Right kidney (tissue), 1 donor: ENCODE measurements around the gene CD93.

Experiments
- DNase-seq: peaks from one replicate; pipeline ENCODE4 v3.0.0-alpha.2; 2016

CD93 gene

GRCh38 chr20:23060629-23061028 lies 25.5 kb downstream of the CD93 start:
- DNase-seq, result no peak

- no peak for DNase-seq
Observed at GRCh38 chr20:23059846-23060245, 26.3 kb downstream of the CD93 start.

GRCh38 chr20:23059001-23059400 lies 27.1 kb downstream of the CD93 start:
- no peak for DNase-seq

DNA sequence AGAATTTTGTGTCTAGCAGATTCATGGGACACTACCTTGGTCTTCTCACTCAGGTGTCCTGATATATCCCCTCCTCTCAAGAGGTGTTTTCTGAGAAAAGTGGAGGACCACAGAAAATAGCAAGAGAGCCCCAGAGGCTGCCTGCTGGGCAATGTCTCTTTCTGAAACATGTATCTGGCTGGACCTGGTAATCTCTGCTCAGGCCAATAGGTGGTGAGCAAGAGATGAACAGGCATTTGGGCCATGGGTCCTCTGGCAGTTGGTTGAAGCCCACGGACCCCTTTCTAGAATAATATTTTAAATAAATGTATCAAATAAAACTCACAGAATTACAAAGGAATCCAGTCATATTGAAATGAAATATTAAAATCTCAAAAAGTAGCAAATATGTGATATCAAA lies 27.9 kb downstream of the CD93 start:
- DNase-seq, result no peak

DNA sequence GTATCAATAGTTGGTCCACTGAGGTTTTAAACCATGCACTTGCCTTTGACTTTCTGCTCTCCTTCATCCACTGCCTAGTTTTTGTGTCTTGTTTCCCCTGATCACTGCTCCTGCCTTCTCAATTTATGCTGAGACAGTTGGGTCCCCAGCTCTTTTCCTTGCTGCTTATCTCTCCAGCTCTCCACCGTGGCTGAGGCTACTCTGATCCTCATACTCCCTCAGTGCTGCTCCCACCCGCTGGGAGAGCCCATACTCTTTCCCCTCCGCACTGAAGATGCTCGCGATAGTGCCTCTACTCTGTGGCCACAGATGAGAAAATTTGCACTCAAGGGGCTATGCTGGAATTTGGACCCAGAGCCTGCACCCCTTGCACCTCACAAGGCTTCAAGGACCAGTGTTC lies 33.2 kb downstream of the CD93 start:
- no peak for DNase-seq

GRCh38 chr20:23050847-23051627 lies 35.1 kb downstream of the CD93 start:
- DNase-seq, result peak; percentile 76

GRCh38 chr20:23050076-23050838 lies 35.9 kb downstream of the CD93 start:
- peak; percentile 74 for DNase-seq

GRCh38 chr20:23049201-23050075 lies 36.7 kb downstream of the CD93 start, which contains the start of gene THBD:
Gene THBD, minus strand, starts transcription at chr20:23049672. Its CDS starts 168 bp downstream, at chr20:23049504.
- DNase-seq, result peak; percentile 82

- DNase-seq, result peak; percentile 81
Observed at GRCh38 chr20:23048283-23049200, 37.6 kb downstream of the CD93 start.

DNA sequence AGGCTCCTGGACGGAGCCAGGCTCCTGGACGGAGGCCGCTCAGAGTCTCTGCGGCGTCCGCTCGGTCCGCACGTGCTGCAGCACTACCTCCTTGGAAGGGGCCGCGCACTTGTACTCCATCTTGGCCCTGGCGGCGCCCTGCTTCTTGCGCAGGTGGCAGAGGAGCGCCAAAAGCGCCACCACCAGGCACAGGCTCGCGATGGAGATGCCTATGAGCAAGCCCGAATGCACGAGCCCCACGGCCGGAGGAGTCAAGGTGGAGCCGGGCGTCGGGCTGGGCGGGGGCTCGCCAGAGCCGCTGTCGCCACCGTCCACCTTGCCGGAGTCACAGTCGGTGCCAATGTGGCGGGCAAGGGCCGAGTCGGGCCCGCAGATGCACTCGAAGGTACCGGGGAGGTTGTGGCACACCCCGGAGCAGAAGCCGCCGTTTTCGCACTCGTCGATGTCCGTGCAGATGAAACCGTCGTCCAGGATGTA lies 38.3 kb downstream of the CD93 start:
- peak; percentile 44 for DNase-seq

DNA sequence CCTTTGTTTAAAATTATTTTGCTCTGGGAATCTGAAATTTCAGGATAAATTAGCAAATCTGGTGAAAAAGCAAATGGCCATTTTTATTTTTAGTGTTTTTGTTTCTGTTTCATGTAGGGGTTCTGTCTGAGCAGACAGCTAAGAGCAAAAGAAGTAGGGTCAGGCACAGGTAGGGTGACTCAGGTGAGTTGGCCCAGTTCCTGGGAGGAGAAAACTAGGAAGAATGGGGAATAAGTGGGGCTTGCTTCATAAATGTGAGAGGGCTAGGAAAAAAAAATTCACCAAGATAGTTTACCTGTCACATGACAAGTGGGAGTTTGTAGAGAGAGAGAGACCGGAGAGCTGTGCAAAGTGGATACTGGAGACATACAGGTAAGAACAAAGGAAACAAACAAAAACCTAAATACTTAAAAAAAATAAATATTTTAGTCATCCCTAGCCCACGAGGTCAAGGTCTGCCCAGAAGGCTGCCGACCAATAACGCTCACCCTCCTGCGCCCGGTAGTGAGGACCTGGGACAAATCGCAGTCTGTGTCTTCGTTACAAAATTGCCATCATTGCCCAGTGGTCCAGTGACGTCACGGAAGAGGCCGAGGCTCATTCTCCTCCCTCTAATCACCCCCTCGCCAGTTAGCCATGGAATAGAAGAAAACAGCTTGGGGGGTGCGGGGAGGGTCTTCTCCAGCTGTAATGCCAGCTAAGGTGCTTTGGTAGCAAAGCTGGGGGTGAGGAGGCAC lies 39.0 kb downstream of the CD93 start:
- DNase-seq, result no peak

GRCh38 chr20:23046431-23046830 lies 39.7 kb downstream of the CD93 start:
- no peak for DNase-seq

DNA sequence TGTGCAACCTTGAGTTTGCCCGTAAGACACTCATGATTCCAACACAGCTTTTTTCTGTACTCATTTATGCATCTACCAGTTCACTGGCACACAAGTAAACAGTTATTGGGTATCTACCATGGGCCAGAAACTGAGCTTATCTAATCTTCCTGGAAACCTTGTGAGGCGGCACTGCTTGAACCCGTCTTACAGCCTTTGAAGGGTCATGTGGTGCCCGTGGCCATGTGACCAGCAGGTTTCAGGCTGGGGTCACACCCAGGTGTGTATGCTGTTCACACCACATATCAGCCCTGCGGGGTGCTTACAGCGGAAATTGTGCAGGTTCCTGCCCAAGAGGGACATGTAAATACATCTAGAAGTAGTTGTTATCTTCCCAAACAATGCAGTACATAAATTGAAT lies 42.7 kb downstream of the CD93 start:
- no peak for DNase-seq

DNA sequence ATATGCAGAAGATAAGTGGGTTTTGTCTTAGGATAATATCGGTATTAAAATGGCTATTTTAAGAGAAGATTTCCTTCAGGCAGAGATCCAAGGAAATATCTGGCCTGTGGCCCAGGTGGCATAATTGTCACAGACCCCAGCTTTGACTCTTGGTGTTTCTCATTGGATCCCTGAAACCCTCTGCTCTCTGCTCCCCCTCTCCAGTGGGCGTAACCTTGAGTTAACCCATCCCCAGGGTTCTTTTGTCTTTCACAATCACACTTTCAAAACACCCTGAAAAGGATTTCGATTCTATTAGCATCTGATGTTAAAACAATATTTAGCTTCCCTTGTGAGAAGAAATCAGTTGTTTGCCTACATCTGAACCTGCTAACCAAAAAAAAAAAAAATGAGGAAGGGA lies 43.9 kb downstream of the CD93 start:
- no peak for DNase-seq

- no peak for DNase-seq
Observed at GRCh38 chr20:23039885-23040508, 46.1 kb downstream of the CD93 start.

GRCh38 chr20:23039136-23039875 lies 46.8 kb downstream of the CD93 start:
- DNase-seq, result no peak

GRCh38 chr20:23037017-23037481 lies 49.1 kb downstream of the CD93 start:
- peak; percentile 40 for DNase-seq

GRCh38 chr20:23036371-23036770 lies 49.8 kb downstream of the CD93 start:
- no peak for DNase-seq

- DNase-seq, result no peak
Observed at GRCh38 chr20:23035731-23036130, 50.4 kb downstream of the CD93 start.
